ENCODE data around the gene LARP4B. TPM values are rescaled to one million over a fixed set of nuclear protein-coding genes. Genes with fewer than 3 reads are reported as not detected.
"Not testable (repeated sequence)": the region's sequence is repeated elsewhere in the genome, so short reads cannot be mapped to it uniquely, and the experiment has no call there.

Gene LARP4B
- total RNA-seq, 1 donor from 2014 or later: 125 TPM

DNA sequence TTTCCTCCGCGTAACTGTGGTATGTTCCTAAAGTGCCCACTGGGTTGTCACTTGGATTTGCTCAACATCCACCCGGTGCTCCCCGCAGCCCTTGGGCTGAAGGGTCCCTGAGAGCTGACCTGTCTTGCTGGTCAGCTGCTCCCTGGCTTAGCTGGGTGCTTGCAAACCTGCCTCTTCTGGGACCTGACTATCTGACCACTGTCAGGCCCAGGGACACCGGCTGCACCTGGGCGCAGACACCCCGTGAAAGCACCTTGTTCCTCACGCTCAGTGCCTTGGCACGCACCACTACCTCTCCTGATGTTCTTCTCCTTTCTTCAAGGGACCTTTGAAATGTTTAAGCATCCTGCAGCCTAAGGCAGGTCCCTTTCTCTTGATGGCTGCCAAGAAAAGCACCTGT lies 26.6 kb upstream of the LARP4B start:
- DNase-seq (ENCODE audit: low spot score): no peak

DNA sequence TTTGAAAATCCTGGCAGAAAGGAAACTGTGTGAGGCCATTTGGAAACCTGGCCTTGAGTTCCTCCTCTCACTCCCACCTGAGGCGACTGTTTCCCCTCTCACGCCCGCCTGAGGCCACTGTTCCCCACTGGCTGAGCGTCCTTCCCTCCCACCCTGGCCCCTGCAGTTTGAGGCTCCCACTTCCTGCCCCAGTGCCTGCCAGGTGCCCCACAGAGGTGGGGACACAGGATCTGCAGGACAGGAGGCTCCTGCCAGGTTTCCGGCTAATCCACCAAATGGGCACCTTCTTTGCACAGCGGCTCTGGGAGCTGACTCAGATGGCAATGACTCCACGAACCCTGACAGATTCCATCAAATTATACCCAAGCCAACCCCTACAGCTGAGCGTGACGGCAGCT lies 24.3 kb upstream of the LARP4B start:
- DNase-seq (ENCODE audit: low spot score): no peak

DNA sequence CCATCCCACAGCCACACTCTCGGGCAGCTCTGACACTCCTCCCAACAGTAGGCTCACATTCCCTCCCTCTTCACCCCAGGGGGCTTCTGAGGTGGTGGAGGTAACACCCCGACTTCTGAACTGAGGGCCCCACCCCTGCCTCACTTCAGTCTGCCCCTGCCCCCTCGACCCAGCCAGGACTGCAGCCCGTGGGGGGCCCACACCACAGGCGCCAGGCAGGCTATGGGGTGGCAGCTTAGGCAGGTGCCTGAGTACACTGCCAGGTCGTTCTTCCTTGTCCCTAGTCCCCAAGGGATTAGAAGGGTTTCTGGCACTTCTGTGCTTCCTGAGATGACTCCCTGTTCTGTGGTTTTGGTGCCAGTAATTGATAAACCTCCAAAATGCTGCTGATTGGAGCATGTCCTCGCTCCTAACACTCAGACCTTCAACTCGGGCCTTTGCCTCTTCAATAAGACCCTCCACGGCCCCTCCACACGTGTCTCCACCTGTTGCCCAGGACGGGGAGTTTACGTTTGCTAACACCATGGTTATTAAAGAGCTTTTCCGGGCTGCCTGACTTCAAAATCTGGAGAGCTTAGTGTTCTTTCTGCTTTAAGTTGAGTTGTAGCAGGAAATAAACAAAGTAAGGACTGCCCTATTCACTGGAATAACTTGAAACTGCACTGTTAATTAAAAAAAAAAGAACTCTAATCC lies 23.8 kb upstream of the LARP4B start:
- no peak for DNase-seq (ENCODE audit: low spot score)

DNA sequence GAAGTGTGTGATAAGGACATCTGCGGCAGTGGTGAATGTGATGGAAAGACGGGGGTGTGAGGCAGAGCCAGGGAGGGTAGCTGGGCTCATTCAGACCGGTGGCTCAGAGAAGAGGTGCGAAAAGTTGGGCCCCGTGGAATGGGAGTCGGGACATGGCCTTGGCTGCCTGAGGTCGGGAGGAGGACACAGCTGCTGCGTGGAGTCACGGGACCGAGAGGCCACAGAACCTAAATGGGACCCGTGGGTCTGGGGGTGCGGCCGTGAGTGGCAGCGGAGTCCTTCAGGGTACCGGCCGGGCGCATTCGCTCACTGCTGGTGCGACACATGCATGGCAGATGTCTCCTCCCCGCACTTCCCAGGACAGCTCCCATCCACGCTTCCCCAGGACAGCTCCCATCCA lies 22.9 kb upstream of the LARP4B start:
- DNase-seq (ENCODE audit: low spot score): no peak

DNA sequence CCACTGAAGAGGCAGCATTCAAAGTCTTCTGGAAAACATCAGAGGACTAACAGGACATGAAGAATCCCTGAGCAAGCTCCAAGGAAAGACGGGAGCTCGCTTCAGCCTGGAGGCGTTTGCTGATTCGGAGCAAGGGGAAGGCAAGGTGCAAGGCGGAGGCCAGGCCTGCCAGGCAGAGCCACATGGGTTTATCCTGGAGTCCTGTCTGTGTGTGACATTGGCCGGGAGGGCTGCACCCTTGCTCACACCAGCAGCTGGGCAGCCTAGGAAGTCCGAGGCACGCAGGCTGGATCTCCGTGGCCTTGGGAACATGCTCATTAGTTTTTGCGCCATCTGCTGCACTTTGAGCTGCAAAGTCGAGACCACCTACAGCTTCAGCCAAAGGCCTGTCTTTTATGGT lies 22.3 kb upstream of the LARP4B start:
- DNase-seq (ENCODE audit: low spot score): no peak

DNA sequence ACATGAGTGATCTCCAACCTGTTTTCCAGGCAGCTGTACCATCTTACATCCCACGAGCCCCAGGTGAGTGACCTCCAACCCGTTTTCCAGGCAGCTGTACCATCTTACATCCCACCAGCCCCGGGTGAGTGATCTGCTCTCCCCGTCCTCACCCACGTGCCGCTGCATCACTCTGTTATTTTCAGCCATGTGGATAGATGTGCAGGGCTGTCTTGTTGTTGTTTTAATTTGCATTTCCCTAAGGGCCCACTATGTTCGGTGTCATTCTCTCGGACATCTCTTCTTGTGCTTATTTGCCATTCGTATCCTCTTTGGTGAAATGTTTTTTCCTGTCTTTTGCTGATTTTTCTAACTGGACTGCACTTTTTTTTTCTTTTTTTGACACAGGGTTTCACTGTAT lies 17.9 kb upstream of the LARP4B start:
- DNase-seq (ENCODE audit: low spot score): no peak

DNA sequence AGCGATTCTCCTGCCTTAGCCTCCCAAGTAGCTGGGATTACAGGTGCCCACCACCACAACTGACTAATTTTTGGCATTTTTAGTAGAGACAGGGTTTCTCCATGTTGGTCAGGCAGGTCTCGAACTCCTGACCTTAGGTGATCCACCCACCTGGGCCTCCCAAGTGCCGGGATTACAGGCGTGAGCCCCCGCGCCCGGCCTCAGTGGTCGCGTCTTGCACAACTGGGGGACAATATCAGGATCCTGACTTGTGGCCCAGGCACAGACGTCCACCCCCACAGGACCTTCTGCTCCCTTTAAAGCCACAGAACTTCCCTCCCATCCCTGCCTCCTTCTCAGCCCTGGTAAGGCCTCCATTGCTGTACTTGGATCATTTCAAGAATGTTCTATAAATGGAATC lies 16.8 kb upstream of the LARP4B start:
- no peak for DNase-seq (ENCODE audit: low spot score)

DNA sequence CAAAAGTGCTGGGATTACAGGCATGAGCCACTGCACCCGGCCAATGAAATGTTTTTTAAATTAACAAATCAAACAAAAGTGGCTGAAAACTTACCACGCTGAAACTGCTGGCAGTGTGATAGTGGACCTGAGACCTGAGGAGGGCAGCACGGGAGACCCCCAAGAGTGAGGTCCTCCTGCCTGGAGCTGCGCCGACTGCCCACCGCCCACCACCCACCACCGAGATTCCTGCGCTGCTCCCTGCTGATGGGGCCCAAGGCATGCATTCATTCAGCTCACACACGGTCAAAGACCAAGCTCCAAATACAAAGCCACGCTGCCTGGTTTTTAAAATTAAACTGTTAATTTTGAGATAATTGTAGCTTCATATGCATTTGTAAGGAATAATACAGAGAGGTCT lies 16.4 kb upstream of the LARP4B start:
- DNase-seq (ENCODE audit: low spot score): no peak

DNA sequence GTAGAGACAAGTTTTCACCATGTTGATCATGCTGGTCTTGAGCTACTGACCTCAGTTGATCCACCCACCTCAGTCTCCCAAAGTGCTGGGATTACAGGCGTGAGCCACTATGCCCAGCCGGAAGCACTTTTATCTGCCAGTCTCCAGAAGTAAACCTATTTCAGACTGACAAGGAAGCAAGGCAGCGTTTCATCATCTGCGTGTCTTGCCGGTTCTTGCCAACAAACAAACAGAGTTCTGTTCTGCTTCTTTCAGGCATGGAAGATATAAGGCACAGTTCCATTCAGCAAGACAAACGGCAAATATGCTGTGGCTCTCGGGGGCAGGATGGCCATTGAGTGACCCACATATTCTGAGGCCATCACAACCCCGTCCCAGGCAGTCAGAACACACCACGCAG lies 15.5 kb upstream of the LARP4B start:
- no peak for DNase-seq (ENCODE audit: low spot score)

DNA sequence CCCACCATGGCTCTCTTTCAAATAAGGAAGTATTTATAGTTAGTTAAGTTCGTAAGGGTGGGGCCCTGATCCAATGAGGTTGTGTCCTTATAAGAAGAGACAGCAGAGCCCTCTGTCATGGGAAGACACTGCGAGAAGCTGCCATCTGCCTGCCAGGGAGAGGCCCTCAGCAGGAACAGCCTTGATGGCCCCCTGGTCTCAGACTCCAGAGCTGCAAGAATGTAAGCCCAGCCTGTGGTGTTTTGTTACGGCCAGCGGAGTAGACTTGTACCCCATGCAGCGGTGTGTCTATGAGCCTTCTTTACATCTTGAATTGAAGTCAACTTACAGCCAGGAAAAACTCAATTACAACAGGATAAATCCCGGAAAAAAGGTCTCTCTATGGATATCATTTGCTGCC lies 14.3 kb upstream of the LARP4B start:
- no peak for DNase-seq (ENCODE audit: low spot score)

DNA sequence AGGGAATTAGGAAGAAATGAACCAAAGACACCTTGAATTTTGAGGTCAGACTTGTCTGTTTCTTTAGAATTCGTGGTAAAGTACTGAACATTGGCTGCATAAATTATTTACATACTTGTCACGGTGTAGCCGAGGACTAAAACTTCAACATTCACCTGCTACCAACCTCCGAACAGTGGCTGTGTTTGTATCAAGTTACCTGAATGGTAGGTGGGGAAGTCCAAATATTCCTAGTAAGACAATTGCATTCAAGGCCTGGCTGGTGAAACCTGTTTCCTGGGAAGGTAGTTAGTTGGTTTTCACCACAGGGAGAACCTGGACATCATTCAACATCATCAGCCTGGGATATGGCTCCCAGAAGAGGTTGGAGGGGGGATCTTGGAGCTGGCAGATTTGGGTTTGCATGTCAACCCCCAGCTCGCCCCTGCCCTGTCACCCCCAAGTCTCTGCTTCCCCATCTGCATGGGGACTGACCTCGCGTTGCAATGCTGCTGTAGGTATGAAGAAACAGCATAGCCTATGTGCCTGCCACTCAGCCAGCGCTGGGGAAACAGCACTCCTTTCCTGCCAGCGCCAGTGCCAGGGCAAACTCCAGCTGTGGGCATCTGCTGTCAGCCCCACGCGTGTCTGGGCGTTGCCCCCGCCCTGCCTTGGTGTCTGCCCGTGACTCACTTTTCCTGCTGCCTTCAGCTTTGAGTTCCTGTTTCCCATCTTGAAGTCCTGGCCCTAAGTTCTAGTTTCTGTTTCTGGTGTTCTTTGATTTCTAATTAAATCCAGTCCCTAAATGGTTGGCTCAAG lies 12.7 kb upstream of the LARP4B start:
- DNase-seq (ENCODE audit: low spot score): peak; percentile 59

DNA sequence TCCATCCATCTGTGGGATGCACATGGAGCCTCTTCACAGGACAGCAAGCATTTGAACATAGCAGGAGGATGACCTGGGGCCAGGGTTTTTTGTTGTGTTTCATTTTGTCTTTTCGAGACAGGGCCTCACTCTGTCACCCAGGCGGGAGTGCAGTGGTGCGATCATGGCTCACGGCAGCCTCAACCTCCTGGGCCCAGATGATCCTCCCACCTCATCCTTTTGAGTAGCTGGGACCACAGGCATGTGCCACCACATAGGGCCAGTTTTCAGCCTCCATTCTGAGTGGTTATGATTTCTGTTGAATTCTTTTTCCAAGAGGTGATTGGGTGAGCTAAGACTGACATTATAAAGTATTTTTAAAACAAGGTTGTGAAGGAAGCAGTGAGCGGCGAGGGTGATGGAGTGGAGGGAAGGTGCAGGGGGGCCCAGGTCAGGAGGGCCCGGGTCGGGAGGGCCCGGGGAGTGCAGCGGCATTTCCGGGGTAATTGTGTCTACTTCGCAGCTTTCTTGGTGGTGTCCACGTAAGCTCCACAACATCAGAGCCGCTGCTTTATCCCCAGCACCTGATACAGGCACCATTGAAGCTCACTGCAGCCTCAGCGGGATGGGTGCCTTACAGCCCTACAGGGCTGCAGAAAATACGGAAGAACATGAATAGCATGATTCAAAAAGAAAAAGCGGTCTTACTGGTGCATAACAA lies 12.0 kb upstream of the LARP4B start:
- DNase-seq (ENCODE audit: low spot score): no peak

DNA sequence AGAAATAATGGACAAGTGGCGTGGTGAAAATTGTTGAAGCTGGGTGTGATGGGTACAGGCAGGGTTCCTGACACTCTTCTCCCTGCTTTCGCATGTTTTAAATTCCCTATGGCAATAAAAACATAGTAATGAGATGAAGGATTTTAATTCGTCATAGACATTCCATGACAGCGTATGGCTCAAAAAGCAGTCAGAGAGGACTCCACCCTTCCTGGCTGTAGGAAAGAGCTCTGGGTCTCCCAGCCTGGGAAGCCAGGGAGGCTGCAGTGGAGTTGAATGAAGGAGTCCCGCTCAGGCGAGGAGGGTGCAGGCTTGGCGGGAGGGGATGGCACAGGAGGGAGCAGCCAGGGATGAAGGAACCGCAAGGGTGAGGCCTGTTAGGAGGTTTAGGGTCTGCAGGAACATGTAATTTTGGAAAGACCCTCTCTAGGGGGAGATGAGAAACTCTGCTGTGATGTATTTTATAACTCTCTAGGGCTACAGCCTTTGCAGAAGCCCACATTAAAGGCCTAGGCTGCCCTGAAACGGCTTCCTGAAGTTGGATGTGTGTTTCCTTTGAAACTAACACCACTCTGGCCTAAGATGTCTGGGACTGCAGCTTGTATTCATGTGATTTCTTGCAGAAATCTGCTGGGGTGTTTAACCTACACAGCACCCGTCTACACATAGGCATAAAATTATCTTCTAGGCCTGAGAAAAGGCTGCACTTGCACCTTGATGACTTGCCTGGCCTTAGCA lies 7.6 kb upstream of the LARP4B start:
- DNase-seq (ENCODE audit: low spot score): no peak

DNA sequence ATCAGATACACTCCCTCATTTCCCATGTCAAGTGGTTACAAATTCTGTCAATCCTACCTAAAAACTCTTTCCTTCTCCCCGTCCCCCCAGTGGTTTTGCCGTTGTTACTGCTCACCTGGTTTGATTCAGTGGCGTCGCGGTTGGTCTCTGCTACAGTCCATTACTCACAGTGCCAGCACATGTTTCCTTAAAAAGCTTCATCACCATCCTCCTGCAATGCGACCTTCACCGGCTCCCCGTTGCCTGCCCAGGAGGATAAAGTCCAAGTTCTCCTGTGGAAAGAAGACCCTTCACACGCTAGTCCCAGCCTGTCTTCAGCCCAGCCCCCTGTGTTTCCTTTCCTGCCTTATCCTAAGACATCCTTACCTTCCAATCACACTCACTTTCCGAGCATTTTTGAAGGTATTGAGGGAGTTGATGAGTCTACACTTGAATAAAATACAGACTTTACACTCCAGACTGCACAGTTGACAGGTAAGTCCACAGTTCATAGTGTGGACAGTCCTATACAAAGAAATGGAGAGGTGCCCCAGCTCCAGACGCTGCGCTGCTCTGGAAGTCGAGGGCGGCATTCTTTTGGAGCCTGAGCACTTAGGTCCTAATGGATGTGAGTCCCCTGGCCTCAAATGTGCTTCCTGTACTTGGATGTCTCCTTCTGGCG lies 3.4 kb upstream of the LARP4B start:
- peak; percentile 18 for DNase-seq (ENCODE audit: low spot score)

DNA sequence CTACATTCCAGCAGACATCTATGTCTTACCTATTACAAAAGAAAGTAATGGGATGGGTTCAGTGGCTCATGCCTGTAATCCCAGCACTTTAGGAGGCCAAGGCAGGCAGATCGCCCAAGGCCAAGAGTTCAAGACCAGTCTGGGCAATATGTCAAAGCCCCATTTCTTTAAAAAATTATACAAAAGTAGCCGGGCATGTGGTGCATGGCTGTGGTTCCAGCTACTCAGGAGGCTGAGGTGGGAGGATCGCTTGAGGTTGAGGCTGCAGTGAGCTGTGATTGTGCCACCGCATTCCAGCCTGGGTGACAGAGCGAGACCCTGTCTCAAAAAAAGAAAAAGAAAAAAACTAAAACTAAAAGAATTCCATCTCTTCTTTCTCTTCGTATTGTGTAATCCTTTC lies 2.7 kb upstream of the LARP4B start:
- DNase-seq (ENCODE audit: low spot score): not testable (repeated sequence)

DNA sequence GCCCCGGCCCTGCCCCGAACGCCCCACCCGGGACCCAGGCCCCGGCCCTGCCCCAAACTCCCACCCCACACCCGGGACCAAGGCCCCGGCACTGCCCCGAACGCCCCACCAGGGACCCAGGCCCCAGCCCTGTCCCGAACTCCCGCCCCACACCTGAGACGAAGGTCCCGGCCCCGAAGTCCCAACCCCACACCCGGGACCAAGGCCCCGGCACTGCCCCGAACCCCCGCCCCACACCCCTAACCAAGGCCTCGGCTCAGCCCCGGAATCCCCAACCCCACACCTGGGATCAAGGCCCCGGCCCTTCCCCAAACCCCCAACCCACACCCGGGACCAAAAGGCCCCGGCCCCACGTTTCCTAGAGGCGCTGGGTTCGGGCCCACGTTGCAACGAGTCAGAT lies 1.1 kb upstream of the LARP4B start:
- DNase-seq (ENCODE audit: low spot score): peak; percentile 53

DNA sequence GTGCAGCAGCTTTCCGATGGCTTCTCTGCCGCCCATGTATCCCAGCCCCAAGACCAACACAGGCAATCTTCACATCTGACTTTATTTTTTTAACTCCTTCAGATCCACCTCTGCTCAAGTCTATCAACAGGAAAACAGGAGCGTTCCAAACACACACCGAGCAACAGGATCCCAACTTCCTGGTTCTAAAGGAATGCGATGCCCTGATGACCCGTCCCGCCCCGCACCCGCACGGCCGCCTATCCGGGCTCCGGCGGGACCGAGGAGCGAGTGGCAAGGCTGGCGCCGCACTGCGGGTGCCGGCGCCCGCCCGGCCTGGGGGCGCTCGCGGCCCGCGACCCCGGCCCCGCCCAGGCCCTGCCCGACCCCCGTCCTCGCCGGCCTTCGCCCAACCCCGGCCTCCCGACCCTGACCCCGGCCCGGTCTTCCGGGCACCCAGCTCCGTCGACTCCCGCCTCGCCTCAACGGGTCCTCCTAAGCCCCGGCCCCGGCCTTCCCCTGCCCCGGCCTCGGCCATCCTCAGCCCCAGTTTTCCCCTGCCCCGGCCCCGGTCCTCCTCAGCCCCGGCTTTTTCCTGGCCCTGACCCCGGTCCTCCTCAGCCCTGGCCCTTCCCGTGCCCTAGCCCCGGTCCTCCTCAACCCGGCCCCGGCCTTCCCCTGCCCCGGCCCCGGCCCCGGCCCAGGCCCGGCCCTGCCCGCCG lies 730 bp downstream of the LARP4B start:
- peak; percentile 50 for DNase-seq (ENCODE audit: low spot score)

DNA sequence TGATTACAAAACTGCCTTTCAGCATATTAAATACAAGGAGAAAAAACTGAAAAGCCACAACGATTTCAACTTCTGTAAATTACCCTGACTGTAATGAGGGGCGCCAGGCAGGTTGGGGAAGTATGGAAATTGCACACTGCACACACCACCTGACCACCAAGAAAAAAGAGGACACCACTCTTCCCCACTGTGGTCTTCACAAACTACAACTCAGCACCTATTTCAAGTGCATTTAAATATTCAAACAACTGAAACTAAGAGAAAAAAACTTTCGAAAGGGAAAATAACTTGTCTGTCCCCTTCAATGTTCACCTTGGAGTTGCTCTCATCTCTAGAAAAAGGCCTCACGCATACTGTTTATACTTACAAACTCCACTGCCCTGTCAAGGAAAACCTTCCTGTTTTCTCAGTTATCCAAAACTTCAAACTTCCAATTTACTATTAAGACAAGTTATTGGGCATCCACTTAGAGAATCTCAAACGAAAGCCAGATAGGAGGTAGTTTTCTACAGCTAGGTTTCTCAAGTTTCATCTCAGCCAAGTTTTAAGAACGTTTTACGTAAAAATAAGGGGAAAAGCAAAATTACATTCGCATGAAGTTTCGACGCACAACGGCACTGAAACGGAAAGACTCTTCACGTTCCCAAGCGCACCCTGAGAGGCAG lies 1.4 kb downstream of the LARP4B start:
- peak; percentile 39 for DNase-seq (ENCODE audit: low spot score)

DNA sequence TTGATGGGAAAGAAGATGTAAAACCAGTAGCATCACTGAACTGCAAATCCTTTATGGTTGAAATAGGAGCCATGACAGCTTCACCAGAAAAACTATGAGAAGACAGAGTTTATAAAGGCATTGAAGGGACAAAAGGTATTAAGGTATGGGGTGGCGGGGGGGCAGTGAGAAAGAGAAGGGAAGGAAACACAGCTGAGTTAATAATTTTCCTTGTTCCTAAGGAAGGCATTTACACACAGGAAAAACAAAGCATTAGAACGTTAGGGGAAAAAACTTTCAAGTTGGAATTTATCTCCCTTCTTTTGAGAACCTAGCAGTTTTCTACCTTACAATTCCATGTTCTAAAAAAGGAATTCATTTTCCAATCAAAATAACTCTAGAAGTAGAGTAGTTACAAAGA lies 4.4 kb downstream of the LARP4B start:
- DNase-seq (ENCODE audit: low spot score): peak; percentile 1

DNA sequence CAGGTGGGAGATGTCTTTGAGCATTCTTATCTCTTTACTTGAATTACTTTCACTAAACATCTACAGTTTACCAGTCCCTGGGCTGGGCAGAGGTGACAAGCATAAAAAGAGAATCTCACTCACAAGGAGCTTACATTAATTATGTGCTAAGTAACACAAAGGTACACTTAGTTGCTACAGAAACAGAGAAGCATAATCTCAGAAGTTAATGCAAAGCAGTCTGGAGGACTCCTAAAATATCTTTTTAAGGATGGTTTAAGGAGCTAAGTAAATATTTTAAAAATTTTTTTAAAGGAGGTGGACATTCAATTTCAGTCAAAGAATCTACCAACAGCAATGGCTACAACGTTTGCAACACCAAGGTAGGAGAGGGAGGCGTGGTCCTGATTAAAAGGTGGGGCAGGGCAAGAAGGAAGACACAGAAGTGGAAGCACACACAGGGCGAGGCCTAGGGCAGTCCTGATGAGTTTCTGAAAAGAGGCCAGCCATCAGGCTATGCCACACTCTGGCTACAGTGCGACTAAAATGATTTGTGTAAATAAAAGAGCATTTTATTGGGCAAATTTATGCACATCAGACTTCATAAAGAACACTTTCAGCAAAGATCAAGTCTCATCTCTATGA lies 5.3 kb downstream of the LARP4B start:
- peak; percentile 10 for DNase-seq (ENCODE audit: low spot score)

Measured in ureter (tissue), 1 donor.